ENCODE data around the gene SCRN2.

The SCRN2 gene

GRCh38 chr17:47846716-47847340, 5.8 kb upstream of the SCRN2 start:
- DNase-seq (ENCODE audit: low read depth in 2 of 2), result no peak

- no peak for DNase-seq (ENCODE audit: low read depth in 2 of 2)
Measured at GRCh38 chr17:47845716-47846075, 4.6 kb upstream of the SCRN2 start.

GRCh38 chr17:47844814-47845715, 4.0 kb upstream of the SCRN2 start:
- no peak for DNase-seq (ENCODE audit: low read depth in 2 of 2)

GRCh38 chr17:47844227-47844626, 3.2 kb upstream of the SCRN2 start:
- no peak for DNase-seq (ENCODE audit: low read depth in 2 of 2)

GRCh38 chr17:47843391-47843730, 2.3 kb upstream of the SCRN2 start:
- no peak for DNase-seq (ENCODE audit: low read depth in 2 of 2)

GRCh38 chr17:47841488-47842291, 617 bp upstream of the SCRN2 start:
- DNase-seq (ENCODE audit: low read depth in 2 of 2), result no peak

GRCh38 chr17:47840001-47840741, 902 bp downstream of the SCRN2 start:
- DNase-seq (ENCODE audit: low read depth in 2 of 2), result no peak

- no peak for DNase-seq (ENCODE audit: low read depth in 2 of 2)
Measured at GRCh38 chr17:47839071-47839470, 2.0 kb downstream of the SCRN2 start.

- DNase-seq (ENCODE audit: low read depth in 2 of 2), result no peak
Measured at GRCh38 chr17:47838636-47839035, 2.4 kb downstream of the SCRN2 start.

- no peak for DNase-seq (ENCODE audit: low read depth in 2 of 2)
Measured at GRCh38 chr17:47837401-47838039, 3.6 kb downstream of the SCRN2 start.

- no peak for DNase-seq (ENCODE audit: low read depth in 2 of 2)
Measured at GRCh38 chr17:47836601-47837000, 4.5 kb downstream of the SCRN2 start.

- DNase-seq (ENCODE audit: low read depth in 2 of 2), result no peak
Measured at GRCh38 chr17:47834756-47835155, 6.3 kb downstream of the SCRN2 start.

- DNase-seq (ENCODE audit: low read depth in 2 of 2), result no peak
Measured at GRCh38 chr17:47831934-47832327, 9.1 kb downstream of the SCRN2 start.

GRCh38 chr17:47831003-47831933, 9.8 kb downstream of the SCRN2 start, which contains the start of the genes LRRC46 and MRPL10:
LRRC46 (plus strand) TSS chr17:47831670; CDS start chr17:47831990, 320 bp downstream.
MRPL10 (minus strand) TSS chr17:47831541; CDS start chr17:47831511, 30 bp downstream.
- peak; percentile 90 for DNase-seq (ENCODE audit: low read depth in 2 of 2)

- no peak for DNase-seq (ENCODE audit: low read depth in 2 of 2)
Measured at GRCh38 chr17:47830396-47831002, 10.6 kb downstream of the SCRN2 start.

- DNase-seq (ENCODE audit: low read depth in 2 of 2), result no peak
Measured at GRCh38 chr17:47829870-47830269, 11.2 kb downstream of the SCRN2 start.

GRCh38 chr17:47823519-47823918, 17.6 kb downstream of the SCRN2 start:
- no peak for DNase-seq (ENCODE audit: low read depth in 2 of 2)

GRCh38 chr17:47822785-47823184, 18.3 kb downstream of the SCRN2 start:
- no peak for DNase-seq (ENCODE audit: low read depth in 2 of 2)

All from stimulated activated CD4-positive, alpha-beta T cell treated with anti-CD3 and anti-CD28 coated beads, Interleukin-1b, Interleukin-23, amount 100 ng/mL, for 4 hours (primary cell).